Tibial artery (tissue), 4 donors: ENCODE measurements around the gene ESYT2.

Source experiments
- DNase-seq, 2 donors: peaks; one replicate each; pipeline ENCODE4 v3.0.0-alpha.2; 2019
- H3K27ac ChIP-seq, 2 donors: fragments of 200-600 bp; sonication (generic) in 1 of 2; 1 replicate in 1 of 2; 2 replicates in 1 of 2; pipeline ENCODE4 v1.5.1; 2018 to 2019; ENCODE audit warnings: mild to moderate bottlenecking in 1 of 2
- H3K27me3 ChIP-seq, 2 donors: fragments of 200-600 bp; sonication (generic) in 1 of 2; one replicate each; pipeline versions ENCODE4 v1.5.1 to v1.6.0; 2016 to 2019
- H3K36me3 ChIP-seq, 3 donors: fragments of 200-600 bp; sonication (generic) in 2 of 3; one replicate each; pipeline ENCODE4 v1.5.1; 2016 to 2019; ENCODE audit warnings: mild to moderate bottlenecking in 2 of 3
- H3K4me1 ChIP-seq, 4 donors: fragments of 200-600 bp; sonication (generic) in 2 of 4; 1 replicate in 3 of 4; 2 replicates in 1 of 4; pipeline ENCODE4 v1.5.1; 2016 to 2019
- H3K4me3 ChIP-seq, 2 donors: fragments of 200-600 bp; sonication (generic) in 1 of 2; 1 replicate in 1 of 2; 2 replicates in 1 of 2; pipeline ENCODE4 v1.5.1; 2018 to 2019; ENCODE audit warnings: mild to moderate bottlenecking in 2 of 2
- H3K9me3 ChIP-seq, 3 donors: fragments of 200-600 bp; sonication (generic) in 1 of 3; one replicate each; pipeline ENCODE4 v1.5.1; 2016 to 2019
- CTCF ChIP-seq, 2 experiments: fragments of 200-600 bp in 1 of 2; fragments of 450-650 bp in 1 of 2; IDR thresholded peaks; one replicate each; pipeline ENCODE4 v1.5.1; 2017 to 2019; ENCODE audit warnings: antibody characterized with exemption in 2 of 2, mild to moderate bottlenecking in 1 of 2, moderate library complexity in 1 of 2
- intact Hi-C: fragments of 100-400 bp; cut with DNase I; formaldehyde crosslinking; loops from one replicate; pipeline ENCODE4 v1.15.0; 2023; ENCODE audit warnings: low total_unique reads

The ESYT2 gene

GRCh38 chr7:158683541-158683940 lies 145.8 kb downstream of the ESYT2 start:
- Histone ChIP-seq H3K27me3 (no peaks in the 10 kb centered on the region), H3K27ac (no peak overlapping the region), H3K9me3 (no peaks in the 10 kb centered on the region), H3K36me3 (peaks cover 14 to 29% (median 24%) of the 10 kb centered on the region in 3 donors), H3K4me3 (no peak overlapping the region), H3K4me1 (no peaks in the 10 kb centered on the region)
- intact Hi-C loops = no loop called here
- no peak for DNase-seq
- TF ChIP-seq CTCF (IDR thresholded peaks at IDR 0.05) = no peak

GRCh38 chr7:158682456-158682855 lies 146.9 kb downstream of the ESYT2 start:
- Histone ChIP-seq H3K9me3 (no peaks in the 10 kb centered on the region), H3K4me1 (no peaks in the 10 kb centered on the region), H3K36me3 (peaks cover 19 to 31% (median 29%) of the 10 kb centered on the region in 3 donors), H3K27me3 (no peaks in the 10 kb centered on the region), H3K4me3 (no peak overlapping the region), H3K27ac (no peak overlapping the region)
- intact Hi-C loops = no loop called here
- no peak for DNase-seq
- TF ChIP-seq CTCF (IDR thresholded peaks at IDR 0.05) = no peak
